Spleen (tissue), 3 donors: Measurements from ENCODE around the gene ARFGEF2.

Experiments used
- POLR2A ChIP-seq, 3 donors: fragments of 450-650 bp; IDR thresholded peaks; one replicate each; pipeline ENCODE4 v1.5.1; 2017; ENCODE audit warnings: antibody characterized with exemption in 3 of 3, mild to moderate bottlenecking in 1 of 3
- POLR2AphosphoS5 ChIP-seq, 3 donors: sonication (generic); formaldehyde crosslinking; IDR thresholded peaks; one replicate each; pipeline ENCODE4 v1.5.1; 2017; ENCODE audit warnings: antibody characterized with exemption in 3 of 3

- no peak for TF ChIP-seq POLR2AphosphoS5 (IDR thresholded peaks at IDR 0.05)
- TF ChIP-seq POLR2A (IDR thresholded peaks at IDR 0.05) = no peak
Measured at GRCh38 chr20:48878534-48879248, 42.8 kb upstream of the ARFGEF2 start.
